ENCODE results near the gene GMDS.
"Not testable (repeated sequence)": the region's sequence is repeated elsewhere in the genome, so short reads cannot be mapped to it uniquely, and the experiment has no call there.

The GMDS gene

GRCh38 chr6:1869308-1869707 lies 376.1 kb downstream of the GMDS start:
- DNase-seq: no peak
- intact Hi-C loops (cut with DNase I): no loop called here

- intact Hi-C loops (cut with DNase I): no loop called here
- DNase-seq: no peak
Measured at GRCh38 chr6:1868561-1869261, 376.7 kb downstream of the GMDS start.

GRCh38 chr6:1867197-1867596 lies 378.2 kb downstream of the GMDS start:
- DNase-seq: no peak
- intact Hi-C loops (cut with DNase I): no loop called here

- DNase-seq: peak in 33 of 42 donors; percentile 12 to 76 (median 42)
- intact Hi-C loops (cut with DNase I): no loop called here
Measured at GRCh38 chr6:1865585-1865984, 379.8 kb downstream of the GMDS start.

- intact Hi-C loops (cut with DNase I): no loop called here
- DNase-seq: no peak
Measured at GRCh38 chr6:1864496-1864895, 380.9 kb downstream of the GMDS start.

- no peak for DNase-seq
- intact Hi-C loops (cut with DNase I): no loop called here
Measured at GRCh38 chr6:1862411-1862810, 383.0 kb downstream of the GMDS start.

- no peak for DNase-seq
- intact Hi-C loops (cut with DNase I): no loop called here
Measured at GRCh38 chr6:1860756-1861348, 384.6 kb downstream of the GMDS start.

GRCh38 chr6:1858859-1859258 lies 386.5 kb downstream of the GMDS start:
- intact Hi-C loops (cut with DNase I): no loop called here
- no peak for DNase-seq

GRCh38 chr6:1858196-1858595 lies 387.2 kb downstream of the GMDS start:
- no peak for DNase-seq
- intact Hi-C loops (cut with DNase I): no loop called here

- intact Hi-C loops (cut with DNase I): no loop called here
- DNase-seq: peak in 10 of 42 donors; percentile 18 to 52 (median 32)
Measured at GRCh38 chr6:1856381-1856780, 389.0 kb downstream of the GMDS start.

- DNase-seq: no peak
- intact Hi-C loops (cut with DNase I): no loop called here
Measured at GRCh38 chr6:1855890-1856289, 389.5 kb downstream of the GMDS start.

GRCh38 chr6:1854296-1854695 lies 391.1 kb downstream of the GMDS start:
- DNase-seq: no peak
- intact Hi-C loops (cut with DNase I): no loop called here

GRCh38 chr6:1853761-1854160 lies 391.6 kb downstream of the GMDS start:
- intact Hi-C loops (cut with DNase I): no loop called here
- no peak for DNase-seq

- no peak for DNase-seq
- intact Hi-C loops (cut with DNase I): no loop called here
Measured at GRCh38 chr6:1851681-1852456, 393.5 kb downstream of the GMDS start.

GRCh38 chr6:1850840-1851157 lies 394.6 kb downstream of the GMDS start:
- intact Hi-C loops (cut with DNase I): no loop called here
- no peak for DNase-seq

- intact Hi-C loops (cut with DNase I): no loop called here
- DNase-seq: no peak
Measured at GRCh38 chr6:1850121-1850839, 395.1 kb downstream of the GMDS start.

- intact Hi-C loops (cut with DNase I): no loop called here
- no peak for DNase-seq
Measured at GRCh38 chr6:1849691-1850090, 395.7 kb downstream of the GMDS start.

GRCh38 chr6:1848752-1849151 lies 396.7 kb downstream of the GMDS start:
- no peak for DNase-seq
- intact Hi-C loops (cut with DNase I): no loop called here

- no peak for DNase-seq
- intact Hi-C loops (cut with DNase I): no loop called here
Measured at GRCh38 chr6:1846611-1847010, 398.8 kb downstream of the GMDS start.

- DNase-seq; intact Hi-C loops (cut with DNase I): not testable (repeated sequence)
Measured at GRCh38 chr6:1845543-1845942, 399.9 kb downstream of the GMDS start.
